Heart right ventricle (tissue), 16 donors: ENCODE measurements around the gene ERBB4. TPM values are rescaled to one million over a fixed set of nuclear protein-coding genes. Genes with fewer than 3 reads are reported as not detected.

Experiments used
- ATAC-seq, 8 donors: fragments of 200-7000 bp; cut with Tn5 transposase; one replicate each; pipeline ENCODE4 v1.9.1; 2020; ENCODE audit warnings: mild to moderate bottlenecking in 8 of 8, moderate library complexity in 8 of 8, moderate number of reproducible peaks in 1 of 8
- DNase-seq, 2 donors: peaks; one replicate each; pipeline ENCODE4 v3.0.0-alpha.2; 2020
- H3K27ac ChIP-seq, 10 donors: fragments of 200-600 bp; sonication (generic) in 2 of 10; one replicate each; pipeline versions ENCODE4 v1.5.0 to v1.8.0; 2020 to 2022; ENCODE audit warnings: mild to moderate bottlenecking in 3 of 10
- H3K27me3 ChIP-seq, 7 donors: fragments of 200-600 bp; one replicate each; pipeline ENCODE4 v1.8.0; 2021 to 2022; ENCODE audit warnings: mild to moderate bottlenecking in 2 of 7
- H3K36me3 ChIP-seq, 9 donors: fragments of 200-600 bp; sonication (generic) in 1 of 9; one replicate each; pipeline versions ENCODE4 v1.5.0 to v1.8.0; 2020 to 2022; ENCODE audit warnings: mild to moderate bottlenecking in 2 of 9
- H3K4me1 ChIP-seq, 9 donors: fragments of 200-600 bp; sonication (generic) in 1 of 9; one replicate each; pipeline versions ENCODE4 v1.5.0 to v1.8.0; 2020 to 2022; ENCODE audit warnings: mild to moderate bottlenecking in 4 of 9
- H3K4me3 ChIP-seq, 10 donors: fragments of 200-600 bp; sonication (generic) in 2 of 10; one replicate each; pipeline versions ENCODE4 v1.5.0 to v1.8.0; 2020 to 2022; ENCODE audit warnings: mild to moderate bottlenecking in 7 of 10, moderate library complexity in 2 of 10
- H3K9me3 ChIP-seq, 11 donors: fragments of 200-600 bp in 10 of 11; sonication (generic) in 2 of 11; one replicate each; pipeline versions ENCODE4 v1.5.0 to v1.8.0; 2013 to 2022; ENCODE audit warnings: mild to moderate bottlenecking in 2 of 11, control low read depth in 1 of 11, moderate library complexity in 1 of 11
- CTCF ChIP-seq, 9 donors: fragments of 200-600 bp; sonication (generic) in 2 of 9; IDR thresholded peaks; one replicate each; pipeline versions ENCODE4 v1.5.0 to v1.8.0; 2021 to 2022; ENCODE audit warnings: antibody characterized with exemption in 9 of 9, mild to moderate bottlenecking in 5 of 9, moderate library complexity in 1 of 9
- WGBS, 2 donors: extraction: QIAGEN DNeasy Blood & Tissue Kit; methylation state at CpG; one replicate each; pipeline ENCODE4 v1.1.7; 2013; ENCODE audit warnings: inconsistent platforms in 1 of 2; 5-methylcytosine and 5-hydroxymethylcytosine counted together
- intact Hi-C, 10 donors: fragments of 100-400 bp; cut with DNase I; formaldehyde crosslinking; loops; one replicate each; pipeline versions ENCODE4 v1.11.1 to v1.14.2; 2022
- polyA plus RNA-seq, 2 donors: library from polyadenylated mRNA; stranded (reverse); fragments of 200-250 nt; gene quantifications; one replicate each; pipeline ENCODE4 v1.2.3, GENCODE V29; 2013
- total RNA-seq, 10 donors: library from RNA; stranded (reverse); fragmentation: NEBNext Ultra II Directional in 3 of 10; extraction: Animal tissue kit (Norgen Biotek cat#: 25700) in 3 of 10; gene quantifications; one replicate each; pipeline versions ENCODE4 v1.2.1 to v1.2.4, GENCODE V29; 2021 to 2023
- donor health status: Arrhythmogenic right ventricular cardiomyopathy.
- donor health status: ischemic (EF 13 %, LVEDD 7.1; RV severe dilation, severe dysfunction).
- donor health status: healthy with polysubstance abuse.
- donor health status: DM: no; HTN: yes; CAD: no.
- donor health status: DM: no; HTN: no; CAD: no.
- donor health status: ischemic (EF 25% LVEDD 6.9; RV normal size, moderate dysfunction).
- donor health status: ischemic (EF 25% LVEDD 5.7; RV mildly dilated, moderate dysfunction).
- donor health status: healthy.
- donor health status: DM: yes; HTN: yes; CAD: no.
- donor health status: Ischemic cardiomyopathy.
- donor health status: ischemic (EF 35%, LVEDD 5.7; RV mildly dilated, moderate dysfunction).
- donor health status: nonischemic (EF 11% LVEDD 7.7; RV severe dilation, severe dysfunction).
- donor health status: DM: yes; HTN: yes; CAD: no.
- donor health status: PGD.
- donor health status: ischemic (EF 29% LVEDD 5.4; RV normal size, mild dysfunction).
- donor health status: nonischemic (EF 23%, LVEDD 6.1; RV moderate dilation, normal function).

ERBB4 gene
- total and polyA plus RNA-seq, 12 donors, result 1.2 to 24.6 (median 16.1) TPM

- Histone ChIP-seq H3K36me3 (no peaks in the 10 kb centered on the region), H3K4me1 (peaks cover 0 to 28% (median 5%) of the 10 kb centered on the region in 9 donors), H3K27me3 (peaks cover 0 to 44% (median 39%) of the 10 kb centered on the region in 7 donors), H3K9me3 (no peaks in the 10 kb centered on the region), H3K27ac (no peak overlapping the region), H3K4me3 (no peak overlapping the region)
- ATAC-seq (no peak), DNase-seq (no peak)
- TF ChIP-seq CTCF (IDR thresholded peaks at IDR 0.05), result no peak
- WGBS, 2 donors, result 41 to 54% methylated on average over 3 of the region's 3 CpGs
- intact Hi-C loops, result loop anchor here in 4 of 10 donors (10.0 kb wide), 5 partner anchors 187 to 647 kb away; no protein-coding TSS in a partner anchor
Observed at GRCh38 chr2:212532087-212532486, 6.5 kb downstream of the ERBB4 start.

- 94 to 98% methylated on average over 1 of the region's 1 CpG for WGBS, 2 donors
- TF ChIP-seq CTCF (IDR thresholded peaks at IDR 0.05), result no peak
- ATAC-seq, result no peak
- peaks cover 0 to 26% (median 4%) of the 10 kb centered on the region in 9 donors for H3K4me1 ChIP-seq
- no peak overlapping the region for H3K27ac ChIP-seq
- no peaks in the 10 kb centered on the region for H3K9me3 ChIP-seq
- intact Hi-C loops, result loop anchor here in 4 of 10 donors (10.0 kb wide), 5 partner anchors 187 to 647 kb away; no protein-coding TSS in a partner anchor
- H3K27me3 ChIP-seq, result peaks cover 0 to 38% (median 33%) of the 10 kb centered on the region in 7 donors
- no peaks in the 10 kb centered on the region for H3K36me3 ChIP-seq
- no peak for DNase-seq
- H3K4me3 ChIP-seq, result no peak overlapping the region
Observed at GRCh38 chr2:212531499-212531898, 7.1 kb downstream of the ERBB4 start.

DNA sequence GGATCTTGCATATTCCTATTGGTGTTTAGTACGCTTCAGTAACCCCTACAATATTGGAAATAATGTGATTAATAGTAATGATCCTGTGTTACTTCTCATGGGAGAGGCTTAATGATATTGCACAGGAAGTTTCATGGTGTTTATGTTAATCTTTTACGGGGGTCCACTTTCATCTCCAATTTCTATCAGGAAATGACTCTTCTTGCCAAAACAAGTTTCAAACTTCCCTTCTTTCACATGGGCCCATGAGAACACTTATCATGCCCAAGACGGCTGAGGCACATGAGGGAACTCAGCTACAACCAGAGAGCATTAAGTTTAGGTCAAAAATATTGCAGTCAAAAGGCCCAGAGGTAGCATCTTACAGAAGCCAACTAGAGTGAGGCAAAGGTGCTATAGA, 7.6 kb downstream of the ERBB4 start:
- DNase-seq (no peak), ATAC-seq (no peak)
- no peak for TF ChIP-seq CTCF (IDR thresholded peaks at IDR 0.05)
- Histone ChIP-seq H3K9me3 (no peaks in the 10 kb centered on the region), H3K27ac (peak overlapping the region in 1 of 10 donors; percentile 2), H3K27me3 (peaks cover 0 to 34% (median 28%) of the 10 kb centered on the region in 7 donors), H3K4me1 (peaks cover 0 to 23% (median 2%) of the 10 kb centered on the region in 9 donors), H3K4me3 (no peak overlapping the region), H3K36me3 (no peaks in the 10 kb centered on the region)
- WGBS, 2 donors, result 44 to 45% methylated on average over 3 of the region's 3 CpGs
- intact Hi-C loops, result loop anchor here in 4 of 10 donors (10.0 kb wide), 5 partner anchors 186 to 646 kb away; no protein-coding TSS in a partner anchor

DNA sequence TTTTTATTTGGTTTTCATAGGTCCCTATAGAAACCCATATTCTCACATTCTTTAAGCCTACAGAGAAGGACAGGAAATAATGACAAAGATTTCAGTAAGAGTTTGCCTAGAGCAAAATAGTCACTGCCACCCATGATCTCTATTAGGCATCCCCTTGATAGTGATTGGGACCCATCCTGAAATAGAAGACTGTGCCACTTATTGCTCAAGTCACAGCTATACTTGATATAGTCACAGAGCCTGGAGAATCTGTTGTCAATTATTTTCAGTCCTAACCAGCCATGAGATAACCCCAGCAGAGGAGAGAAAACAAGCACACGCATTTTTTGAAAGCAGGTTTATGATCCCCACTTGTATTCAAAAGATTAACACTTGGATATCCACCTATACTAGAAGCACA, 8.2 kb downstream of the ERBB4 start:
- ATAC-seq, result peak in 3 of 8 donors; percentile 44 to 51 (median 50)
- intact Hi-C loops, result loop anchor here in 4 of 10 donors (10.0 kb wide), 5 partner anchors 186 to 646 kb away; no protein-coding TSS in a partner anchor
- H3K27ac ChIP-seq, result peak overlapping the region in 1 of 10 donors; percentile 2
- WGBS, 2 donors, result 41 to 43% methylated on average over 1 of the region's 1 CpG
- peaks cover 0 to 28% (median 22%) of the 10 kb centered on the region in 7 donors for H3K27me3 ChIP-seq
- no peak overlapping the region for H3K4me3 ChIP-seq
- H3K36me3 ChIP-seq, result no peaks in the 10 kb centered on the region
- TF ChIP-seq CTCF (IDR thresholded peaks at IDR 0.05), result no peak
- H3K4me1 ChIP-seq, result peaks cover 0 to 29% (median under 1%) of the 10 kb centered on the region in 9 donors
- no peaks in the 10 kb centered on the region for H3K9me3 ChIP-seq
- DNase-seq, result no peak
